ENCODE results near the gene TRAF3IP3. TPM values are rescaled to one million over a fixed set of nuclear protein-coding genes. Genes with fewer than 3 reads are reported as not detected.
A peak's percentile ranks its signal among the peaks of the same experiment; 100 is the strongest.

TRAF3IP3 gene
- total RNA-seq, 2 donors from 2014 or later = 127 to 157 TPM

GRCh38 chr1:209797978-209798639, 42.3 kb downstream of the TRAF3IP3 start:
- ATAC-seq (replicated peaks in 1 of 2) (no peak), DNase-seq (no peak)
- Mint-ChIP-seq H3K9me3 (no peaks in the 10 kb centered on the region), H3K36me3 (ENCODE audit: insufficient read depth in 2 of 2) (no peaks in the 10 kb centered on the region), H3K4me1 (ENCODE audit: low read depth) (no peaks in the 10 kb centered on the region), H3K27me3 (ENCODE audit: low read depth) (peaks cover 20% of the 10 kb centered on the region), H3K27ac (no peak overlapping the region), H3K4me3 (no peak overlapping the region)

- Mint-ChIP-seq H3K27me3 (ENCODE audit: low read depth) (peaks cover 32% of the 10 kb centered on the region), H3K4me1 (ENCODE audit: low read depth) (peaks cover 17% of the 10 kb centered on the region)
- no peak for ATAC-seq (replicated peaks in 1 of 2)
These were observed 45.4 kb downstream of the TRAF3IP3 start for GRCh38 chr1:209800984-209801834.

GRCh38 chr1:209802117-209802779, 46.4 kb downstream of the TRAF3IP3 start:
- Mint-ChIP-seq H3K27me3 (ENCODE audit: low read depth) (peaks cover 32% of the 10 kb centered on the region), H3K27ac (no peak overlapping the region)
- no peak for ATAC-seq (replicated peaks in 1 of 2)

More at GRCh38 chr1:209800984-209801834, 45.4 kb downstream of the TRAF3IP3 start:
- no peak for DNase-seq
- Mint-ChIP-seq H3K4me3 (no peak overlapping the region), H3K27ac (no peak overlapping the region), H3K36me3 (ENCODE audit: insufficient read depth in 2 of 2) (no peaks in the 10 kb centered on the region), H3K9me3 (no peaks in the 10 kb centered on the region)

GRCh38 chr1:209802780-209803152, 46.9 kb downstream of the TRAF3IP3 start:
- no peak overlapping the region for H3K4me3 Mint-ChIP-seq

More at GRCh38 chr1:209802117-209802779, 46.4 kb downstream of the TRAF3IP3 start:
- Mint-ChIP-seq H3K4me3 (no peak overlapping the region), H3K4me1 (ENCODE audit: low read depth) (peaks cover 19% of the 10 kb centered on the region), H3K36me3 (ENCODE audit: insufficient read depth in 2 of 2) (no peaks in the 10 kb centered on the region), H3K9me3 (no peaks in the 10 kb centered on the region)
- no peak for DNase-seq

GRCh38 chr1:209803568-209803967, 47.7 kb downstream of the TRAF3IP3 start:
- Mint-ChIP-seq H3K36me3 (ENCODE audit: insufficient read depth in 2 of 2) (no peaks in the 10 kb centered on the region), H3K27ac (no peak overlapping the region), H3K27me3 (ENCODE audit: low read depth) (peaks cover 32% of the 10 kb centered on the region), H3K4me1 (ENCODE audit: low read depth) (peaks cover 19% of the 10 kb centered on the region), H3K4me3 (no peak overlapping the region), H3K9me3 (no peaks in the 10 kb centered on the region)
- ATAC-seq (replicated peaks in 1 of 2) = no peak
- no peak for DNase-seq

More at GRCh38 chr1:209802780-209803152, 46.9 kb downstream of the TRAF3IP3 start:
- Mint-ChIP-seq H3K27ac (no peak overlapping the region), H3K27me3 (ENCODE audit: low read depth) (peaks cover 32% of the 10 kb centered on the region), H3K36me3 (ENCODE audit: insufficient read depth in 2 of 2) (no peaks in the 10 kb centered on the region), H3K9me3 (no peaks in the 10 kb centered on the region), H3K4me1 (ENCODE audit: low read depth) (peaks cover 19% of the 10 kb centered on the region)
- DNase-seq (no peak), ATAC-seq (replicated peaks in 1 of 2) (no peak)

DNA sequence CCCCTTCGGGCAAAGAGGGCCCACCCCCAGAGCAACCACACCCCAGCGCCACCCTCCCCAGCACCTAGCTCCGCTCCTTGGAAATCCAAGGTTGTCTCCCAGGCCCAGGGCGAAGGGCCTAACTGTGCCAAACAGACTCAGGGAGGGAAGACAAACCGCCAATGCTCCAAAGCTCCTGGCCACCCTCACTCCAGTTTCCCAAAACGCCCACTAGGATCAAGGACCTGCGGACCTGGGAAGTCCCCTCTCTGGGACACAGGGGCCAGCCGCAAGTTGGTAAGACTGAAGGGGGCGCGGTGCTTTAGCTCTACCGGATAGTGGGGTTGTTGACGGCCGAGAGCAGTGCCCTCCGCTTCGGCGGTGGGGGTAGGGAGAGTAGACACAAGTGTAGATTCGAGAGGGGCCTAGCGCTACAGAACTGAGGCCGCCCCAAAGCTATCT, 49.5 kb downstream of the TRAF3IP3 start:
- no peak for ATAC-seq (replicated peaks in 1 of 2)
- Mint-ChIP-seq H3K9me3 (no peaks in the 10 kb centered on the region), H3K27me3 (ENCODE audit: low read depth) (peaks cover 32% of the 10 kb centered on the region), H3K36me3 (ENCODE audit: insufficient read depth in 2 of 2) (no peaks in the 10 kb centered on the region), H3K4me1 (ENCODE audit: low read depth) (peaks cover 19% of the 10 kb centered on the region), H3K27ac (no peak overlapping the region), H3K4me3 (peak overlapping the region; percentile 19 to 83)
- no peak for DNase-seq

GRCh38 chr1:209805875-209806760, 50.3 kb downstream of the TRAF3IP3 start, which contains the start of gene IRF6:
Gene IRF6 (minus strand): TSS chr1:209806142. CDS start chr1:209801413, 4,729 bp downstream.
- DNase-seq (peak; percentile 60 to 66), ATAC-seq (replicated peaks in 1 of 2) (peak; percentile 89 to 90)
- peaks cover 19% of the 10 kb centered on the region for H3K4me1 Mint-ChIP-seq (ENCODE audit: low read depth)
- no peak within 1 kb of the TSS for H3K27ac Mint-ChIP-seq
- H3K9me3 Mint-ChIP-seq = no peaks in the 10 kb centered on the region
- H3K36me3 Mint-ChIP-seq (ENCODE audit: insufficient read depth in 2 of 2) = no peaks in the 10 kb centered on the region
- H3K27me3 Mint-ChIP-seq (ENCODE audit: low read depth) = peaks cover 32% of the 10 kb centered on the region
- peak within 1 kb of the TSS; percentile 73 to 83 for H3K4me3 Mint-ChIP-seq

GRCh38 chr1:209807509-209807908, 51.7 kb downstream of the TRAF3IP3 start:
- H3K4me1 Mint-ChIP-seq (ENCODE audit: low read depth) = peaks cover 19% of the 10 kb centered on the region

DNA sequence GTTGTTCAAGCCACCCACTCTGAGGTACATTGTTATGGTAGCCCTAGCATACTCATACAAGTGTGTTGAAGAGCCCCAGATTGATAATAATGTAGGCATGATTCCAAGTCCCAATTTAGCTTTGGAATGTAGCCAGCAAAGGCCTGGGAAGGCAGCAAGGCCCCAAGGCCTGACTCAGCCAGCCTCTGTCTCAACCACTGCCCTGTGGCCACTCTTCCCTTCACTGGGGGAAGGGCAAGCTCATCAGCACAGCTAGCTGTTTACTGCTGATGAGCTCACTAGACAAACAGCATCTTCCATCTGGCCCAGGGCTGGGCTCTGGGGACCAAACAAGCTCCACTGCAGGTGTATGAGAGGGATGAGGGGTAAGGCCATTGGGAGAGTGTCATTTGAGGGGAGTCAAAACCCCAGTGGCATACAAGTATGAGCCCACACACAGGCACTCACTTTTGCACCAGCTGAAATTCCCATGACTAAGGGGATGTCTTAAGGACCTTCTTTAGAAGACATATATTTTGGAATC, 52.3 kb downstream of the TRAF3IP3 start:
- Mint-ChIP-seq H3K4me3 (no peak overlapping the region), H3K36me3 (ENCODE audit: insufficient read depth in 2 of 2) (no peaks in the 10 kb centered on the region), H3K9me3 (no peaks in the 10 kb centered on the region), H3K4me1 (ENCODE audit: low read depth) (peaks cover 19% of the 10 kb centered on the region), H3K27me3 (ENCODE audit: low read depth) (peaks cover 18% of the 10 kb centered on the region), H3K27ac (no peak overlapping the region)
- no peak for DNase-seq
- no peak for ATAC-seq (replicated peaks in 1 of 2)

More at GRCh38 chr1:209807509-209807908, 51.7 kb downstream of the TRAF3IP3 start:
- Mint-ChIP-seq H3K9me3 (no peaks in the 10 kb centered on the region), H3K36me3 (ENCODE audit: insufficient read depth in 2 of 2) (no peaks in the 10 kb centered on the region), H3K27ac (no peak overlapping the region), H3K27me3 (ENCODE audit: low read depth) (peaks cover 22% of the 10 kb centered on the region), H3K4me3 (no peak overlapping the region)
- DNase-seq (no peak), ATAC-seq (replicated peaks in 1 of 2) (no peak)

DNA sequence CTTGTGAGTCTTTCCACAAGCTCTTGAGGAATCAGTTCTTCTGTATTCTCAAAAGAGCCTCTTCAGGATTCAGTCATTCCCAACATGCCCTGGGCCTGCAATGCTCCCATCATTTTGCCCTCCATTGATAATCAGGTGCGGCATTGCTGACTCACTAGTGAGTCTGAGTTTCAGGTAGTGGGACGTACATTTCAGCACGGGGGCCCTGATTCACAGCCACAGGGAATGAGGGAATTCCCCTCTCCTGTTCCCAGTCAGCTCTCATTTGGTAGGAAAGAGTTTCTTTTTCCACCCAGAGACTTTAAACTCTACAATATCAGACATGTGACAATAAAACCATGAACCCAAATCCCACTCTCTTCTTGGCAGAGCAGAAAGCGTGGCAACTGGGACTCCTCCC, 53.8 kb downstream of the TRAF3IP3 start:
- ATAC-seq (replicated peaks in 1 of 2) (no peak), DNase-seq (no peak)
- no peaks in the 10 kb centered on the region for H3K9me3 Mint-ChIP-seq
- H3K27ac Mint-ChIP-seq = peak overlapping the region; percentile 39
- H3K36me3 Mint-ChIP-seq (ENCODE audit: insufficient read depth in 2 of 2) = no peaks in the 10 kb centered on the region
- peaks cover 13% of the 10 kb centered on the region for H3K4me1 Mint-ChIP-seq (ENCODE audit: low read depth)
- H3K4me3 Mint-ChIP-seq = no peak overlapping the region
- peaks cover 6% of the 10 kb centered on the region for H3K27me3 Mint-ChIP-seq (ENCODE audit: low read depth)

DNA sequence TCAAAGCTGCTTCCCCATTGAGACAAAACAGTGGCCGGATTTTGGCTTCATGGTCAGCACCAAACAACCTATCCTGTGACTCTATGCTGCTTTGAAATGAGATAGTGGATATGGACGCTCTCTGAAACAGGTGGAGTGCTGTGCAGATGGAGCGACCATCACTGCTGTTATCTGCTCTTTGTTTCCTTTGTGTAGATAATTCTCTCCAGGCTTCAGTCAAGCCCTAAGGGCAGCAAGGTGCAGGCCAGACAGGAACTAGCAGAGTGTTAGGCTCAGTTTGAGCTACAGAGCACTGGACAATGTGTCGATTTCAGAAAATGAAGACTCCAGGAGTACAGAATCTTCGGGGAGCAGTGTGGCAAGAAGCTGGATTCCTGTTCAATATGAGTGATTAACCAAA, 54.9 kb downstream of the TRAF3IP3 start:
- no peak overlapping the region for H3K27ac Mint-ChIP-seq
- no peaks in the 10 kb centered on the region for H3K27me3 Mint-ChIP-seq (ENCODE audit: low read depth)
- ATAC-seq (replicated peaks in 1 of 2) (no peak), DNase-seq (no peak)
- no peak overlapping the region for H3K4me3 Mint-ChIP-seq
- peaks cover 15% of the 10 kb centered on the region for H3K4me1 Mint-ChIP-seq (ENCODE audit: low read depth)
- no peaks in the 10 kb centered on the region for H3K9me3 Mint-ChIP-seq
- no peaks in the 10 kb centered on the region for H3K36me3 Mint-ChIP-seq (ENCODE audit: insufficient read depth in 2 of 2)

GRCh38 chr1:209813902-209814301, 58.0 kb downstream of the TRAF3IP3 start:
- ATAC-seq (replicated peaks in 1 of 2) (no peak), DNase-seq (no peak)
- Mint-ChIP-seq H3K9me3 (no peaks in the 10 kb centered on the region), H3K4me3 (no peak overlapping the region), H3K27ac (peak overlapping the region; percentile 61), H3K4me1 (ENCODE audit: low read depth) (peaks cover 15% of the 10 kb centered on the region), H3K36me3 (ENCODE audit: insufficient read depth in 2 of 2) (no peaks in the 10 kb centered on the region), H3K27me3 (ENCODE audit: low read depth) (peaks cover 5% of the 10 kb centered on the region)

All from activated T-cell treated with anti-CD3 and anti-CD28 coated beads, Interleukin-2, amount 50 U/mL, for 72 hours (primary cell).